Panc1 (cell line): ENCODE results near the gene API5. TPM values are rescaled to one million over a fixed set of nuclear protein-coding genes. Genes with fewer than 3 reads are reported as not detected.
A peak's percentile ranks its signal among the peaks of the same experiment; 100 is the strongest.

Experiments
- ATAC-seq: fragments of 200-7000 bp; cut with Tn5 transposase; 2 replicates; pipeline ENCODE4 v1.9.1; 2020; ENCODE audit warnings: mild to moderate bottlenecking, moderate library complexity
- BruUV-seq: library from RNA; stranded (reverse); fragments of 400-500 nt; replicated peaks from 2 replicates; lab custom pipeline; 2021; lab: Mats Ljungman, UMichigan
- CTCF ChIA-PET: fragments of 300-600 bp; sonication (Branson Sonifier 250); formaldehyde crosslinking; loops from one replicate; lab custom pipeline; 2022; ENCODE audit warnings: antibody characterized with exemption; lab: Charles Lee
- POLR2A ChIA-PET: fragments of 300-600 bp; sonication (Branson Sonifier 250); formaldehyde crosslinking; loops from one replicate; lab custom pipeline; 2022; ENCODE audit warnings: antibody characterized with exemption; lab: Charles Lee
- DNase-seq: peaks from one replicate; pipeline ENCODE4 v3.0.0-alpha.2; 2010; ENCODE audit warnings: low read depth, low spot score
- H3K27ac ChIP-seq: 2 replicates; pipeline ENCODE4 v1.5.1; 2011; ENCODE audit warnings: mild to moderate bottlenecking, low read length, inconsistent platforms
- H3K27me3 ChIP-seq: fragments of 200-500 bp; sonication (Bioruptor generic); 2 replicates; pipeline ENCODE4 v1.6.0; 2014; ENCODE audit warnings: low read length, inconsistent platforms; ENCODE audit not compliant: control insufficient read depth, insufficient read depth
- H3K36me3 ChIP-seq: fragments of 200-500 bp; sonication (Bioruptor generic); 2 replicates; pipeline ENCODE4 v1.5.1; 2014; ENCODE audit warnings: inconsistent platforms, mild to moderate bottlenecking, low read length, moderate library complexity; ENCODE audit not compliant: control insufficient read depth, insufficient read depth
- H3K4me1 ChIP-seq: 2 replicates; pipeline ENCODE4 v1.5.1; 2011; ENCODE audit warnings: inconsistent platforms, mild to moderate bottlenecking, low read length, moderate library complexity; ENCODE audit not compliant: control insufficient read depth, insufficient read depth
- H3K4me3 ChIP-seq, 2 experiments: 2 replicates each; pipeline ENCODE4 v1.5.1; 2011 to 2012; ENCODE audit warnings: low read depth in 2 of 2, low read length in 2 of 2, mild to moderate bottlenecking in 2 of 2, inconsistent platforms in 1 of 2, moderate library complexity in 1 of 2
- H3K9me3 ChIP-seq: fragments of 200-500 bp; sonication (Bioruptor generic); 2 replicates; pipeline ENCODE4 v1.5.1; 2014; ENCODE audit warnings: low read depth, mild to moderate bottlenecking, inconsistent platforms, low read length, moderate library complexity; ENCODE audit not compliant: control insufficient read depth, insufficient read depth
- POLR2AphosphoS5 ChIP-seq: IDR thresholded peaks from 2 replicates; pipeline ENCODE4 v1.6.1; 2012; ENCODE audit warnings: mild to moderate bottlenecking, low read depth, low read length, moderate library complexity
- SIN3A ChIP-seq: IDR thresholded peaks from 2 replicates; pipeline ENCODE4 v1.6.1; 2012; ENCODE audit warnings: low read depth, mild to moderate bottlenecking, low read length, moderate library complexity, borderline replicate concordance; ENCODE audit not compliant: insufficient read depth
- TCF7L2 ChIP-seq: IDR thresholded peaks from 2 replicates; pipeline ENCODE4 v1.6.1; 2011; ENCODE audit warnings: mild to moderate bottlenecking, low read depth, low read length, inconsistent platforms
- in situ Hi-C: cut with HindIII; loops from 2 replicates; pipeline ENCODE4 v1.10.0; 2016; ENCODE audit warnings: low sequenced_read_pairs, low pct_unique_long_range_greater_than_20kb
- intact Hi-C: fragments of 100-400 bp; cut with micrococcal nuclease; formaldehyde crosslinking; loops from one replicate; pipeline ENCODE4 v1.10.0; 2022; ENCODE audit not compliant: unreplicated experiment
- total RNA-seq: library from RNA; stranded (reverse); gene quantifications from one replicate; pipeline ENCODE4 v1.2.1, GENCODE V29; 2021; ENCODE audit not compliant: unreplicated experiment
- TF ChIP-seq, protein P1 (sequence below): fragments of 450-650 bp; IDR thresholded peaks from 2 replicates; pipeline ENCODE4 v1.5.1; 2017; ENCODE audit warnings: mild to moderate bottlenecking
- TF ChIP-seq, protein P2 (sequence below), 2 experiments: IDR thresholded peaks; 2 replicates each; pipeline ENCODE4 v1.6.1; 2011 to 2012; ENCODE audit warnings: low read depth in 2 of 2, control low read depth in 1 of 2, low read length in 1 of 2, mild to moderate bottlenecking in 1 of 2, moderate library complexity in 1 of 2; ENCODE audit not compliant: insufficient read depth in 1 of 2

The API5 gene
- total RNA-seq, 1 experiment from 2014 or later = 102 TPM

DNA sequence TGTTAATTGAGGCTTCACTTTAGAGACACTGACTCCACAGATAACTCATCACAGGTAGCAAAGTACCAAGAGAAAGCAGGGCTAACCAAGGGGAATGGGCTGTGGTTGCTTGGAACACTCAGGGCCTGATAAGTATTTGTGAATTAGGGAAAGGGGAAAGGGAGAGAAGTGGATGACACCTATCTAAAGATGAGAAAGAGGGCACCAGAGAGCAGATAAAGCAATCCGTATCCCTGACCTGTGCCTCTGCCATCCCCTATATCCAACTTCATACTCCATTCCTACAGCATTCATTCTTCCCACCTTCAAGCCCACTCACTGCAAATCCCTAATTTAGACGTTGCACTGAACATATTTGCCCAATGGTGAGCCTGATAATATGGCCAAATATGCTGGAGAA, 43.0 kb upstream of the API5 start:
- Histone ChIP-seq H3K27me3 (no peaks in the 10 kb centered on the region), H3K27ac (no peak overlapping the region), H3K4me1 (no peaks in the 10 kb centered on the region), H3K36me3 (no peaks in the 10 kb centered on the region), H3K9me3 (no peaks in the 10 kb centered on the region), H3K4me3 (no peak overlapping the region)
- DNase-seq = no peak
- no peak for TF ChIP-seq TCF7L2
- TF ChIP-seq, protein P1, sequence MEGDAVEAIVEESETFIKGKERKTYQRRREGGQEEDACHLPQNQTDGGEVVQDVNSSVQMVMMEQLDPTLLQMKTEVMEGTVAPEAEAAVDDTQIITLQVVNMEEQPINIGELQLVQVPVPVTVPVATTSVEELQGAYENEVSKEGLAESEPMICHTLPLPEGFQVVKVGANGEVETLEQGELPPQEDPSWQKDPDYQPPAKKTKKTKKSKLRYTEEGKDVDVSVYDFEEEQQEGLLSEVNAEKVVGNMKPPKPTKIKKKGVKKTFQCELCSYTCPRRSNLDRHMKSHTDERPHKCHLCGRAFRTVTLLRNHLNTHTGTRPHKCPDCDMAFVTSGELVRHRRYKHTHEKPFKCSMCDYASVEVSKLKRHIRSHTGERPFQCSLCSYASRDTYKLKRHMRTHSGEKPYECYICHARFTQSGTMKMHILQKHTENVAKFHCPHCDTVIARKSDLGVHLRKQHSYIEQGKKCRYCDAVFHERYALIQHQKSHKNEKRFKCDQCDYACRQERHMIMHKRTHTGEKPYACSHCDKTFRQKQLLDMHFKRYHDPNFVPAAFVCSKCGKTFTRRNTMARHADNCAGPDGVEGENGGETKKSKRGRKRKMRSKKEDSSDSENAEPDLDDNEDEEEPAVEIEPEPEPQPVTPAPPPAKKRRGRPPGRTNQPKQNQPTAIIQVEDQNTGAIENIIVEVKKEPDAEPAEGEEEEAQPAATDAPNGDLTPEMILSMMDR = peak; percentile 7; the same call in 1 of the 2 replicates
- ChIA-PET CTCF (no interaction called here), POLR2A (no interaction called here)
- in situ Hi-C loops (no loop called here), intact Hi-C loops (no loop called here)
- BruUV-seq = no TSS peak
- ATAC-seq = no peak

DNA sequence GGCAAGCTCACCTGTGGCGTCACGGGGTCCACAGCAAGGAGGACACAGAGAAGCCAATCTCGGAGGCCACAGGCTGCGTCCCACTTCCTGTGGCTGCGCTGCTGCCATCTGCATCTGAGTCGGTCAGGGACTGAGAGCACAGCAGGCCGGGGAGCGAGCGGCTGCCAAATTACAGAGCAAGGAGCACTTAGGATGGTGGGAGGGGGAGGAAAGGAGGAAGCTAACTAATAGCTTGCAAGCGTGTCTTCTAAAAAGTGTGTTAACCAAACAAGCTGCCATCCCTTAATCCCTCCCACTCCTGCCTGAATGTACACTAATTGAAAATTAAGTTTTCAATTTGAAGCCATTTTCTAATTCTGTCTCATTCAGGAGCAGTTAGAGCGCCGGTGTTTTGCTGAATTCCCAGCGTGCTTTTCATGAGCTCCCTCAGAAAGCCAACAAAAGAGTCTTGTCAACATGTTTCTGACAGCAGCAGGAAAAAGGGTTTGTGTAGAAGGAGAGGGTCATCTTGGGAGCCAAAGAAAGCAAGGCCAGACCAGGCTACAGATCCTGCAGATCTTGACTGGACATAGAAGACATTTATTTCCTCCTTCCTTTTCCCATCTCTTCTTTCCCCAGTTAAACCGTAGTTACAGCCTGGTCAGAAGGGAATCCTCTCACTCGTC, 42.4 kb upstream of the API5 start:
- ChIA-PET CTCF (no interaction called here), POLR2A (no interaction called here)
- Histone ChIP-seq H3K36me3 (no peaks in the 10 kb centered on the region), H3K27me3 (no peaks in the 10 kb centered on the region), H3K4me3 (no peak overlapping the region), H3K4me1 (no peaks in the 10 kb centered on the region), H3K27ac (no peak overlapping the region), H3K9me3 (no peaks in the 10 kb centered on the region)
- DNase-seq (no peak), ATAC-seq (no peak)
- in situ Hi-C loops (no loop called here), intact Hi-C loops (no loop called here)
- no TSS peak for BruUV-seq
- TF ChIP-seq, protein P2, sequence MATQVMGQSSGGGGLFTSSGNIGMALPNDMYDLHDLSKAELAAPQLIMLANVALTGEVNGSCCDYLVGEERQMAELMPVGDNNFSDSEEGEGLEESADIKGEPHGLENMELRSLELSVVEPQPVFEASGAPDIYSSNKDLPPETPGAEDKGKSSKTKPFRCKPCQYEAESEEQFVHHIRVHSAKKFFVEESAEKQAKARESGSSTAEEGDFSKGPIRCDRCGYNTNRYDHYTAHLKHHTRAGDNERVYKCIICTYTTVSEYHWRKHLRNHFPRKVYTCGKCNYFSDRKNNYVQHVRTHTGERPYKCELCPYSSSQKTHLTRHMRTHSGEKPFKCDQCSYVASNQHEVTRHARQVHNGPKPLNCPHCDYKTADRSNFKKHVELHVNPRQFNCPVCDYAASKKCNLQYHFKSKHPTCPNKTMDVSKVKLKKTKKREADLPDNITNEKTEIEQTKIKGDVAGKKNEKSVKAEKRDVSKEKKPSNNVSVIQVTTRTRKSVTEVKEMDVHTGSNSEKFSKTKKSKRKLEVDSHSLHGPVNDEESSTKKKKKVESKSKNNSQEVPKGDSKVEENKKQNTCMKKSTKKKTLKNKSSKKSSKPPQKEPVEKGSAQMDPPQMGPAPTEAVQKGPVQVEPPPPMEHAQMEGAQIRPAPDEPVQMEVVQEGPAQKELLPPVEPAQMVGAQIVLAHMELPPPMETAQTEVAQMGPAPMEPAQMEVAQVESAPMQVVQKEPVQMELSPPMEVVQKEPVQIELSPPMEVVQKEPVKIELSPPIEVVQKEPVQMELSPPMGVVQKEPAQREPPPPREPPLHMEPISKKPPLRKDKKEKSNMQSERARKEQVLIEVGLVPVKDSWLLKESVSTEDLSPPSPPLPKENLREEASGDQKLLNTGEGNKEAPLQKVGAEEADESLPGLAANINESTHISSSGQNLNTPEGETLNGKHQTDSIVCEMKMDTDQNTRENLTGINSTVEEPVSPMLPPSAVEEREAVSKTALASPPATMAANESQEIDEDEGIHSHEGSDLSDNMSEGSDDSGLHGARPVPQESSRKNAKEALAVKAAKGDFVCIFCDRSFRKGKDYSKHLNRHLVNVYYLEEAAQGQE (IDR thresholded peaks at IDR 0.05; ENCODE audit: insufficient read depth in 1 of 2, low read depth in 2 of 2, low read length in 1 of 2) = no peak
- no peak for TF ChIP-seq POLR2AphosphoS5
- TF ChIP-seq, protein P1 = no peak
- TF ChIP-seq SIN3A = no peak
- no peak for TF ChIP-seq TCF7L2
